ENCODE measurements around the gene CCDC121. TPM values are rescaled to one million over a fixed set of nuclear protein-coding genes. Genes with fewer than 3 reads are reported as not detected.

Gene CCDC121
- total RNA-seq (2022) (3.9 and 4.7 TPM in 2 replicates), Bru-seq, nascent RNA (percentile 66 among the genes with signal in this experiment), BruChase-seq, experiment 1, labeled RNA remaining after a 2-hour chase (percentile 76 among the genes with signal in this experiment), BruChase-seq, experiment 2, labeled RNA remaining after a 6-hour chase (percentile 49 among the genes with signal in this experiment)
- long read RNA-seq, partial matches to known transcripts = 0 of 8 reads
- long read RNA-seq, other reads (novel, unspliced or antisense) = 0 of 8 reads

- intact Hi-C loops (cut with micrococcal nuclease; ENCODE audit: unreplicated experiment) = loop anchor here (2.0 to 10.0 kb wide), 3 partner anchors 34 to 224 kb away; partner anchors contain the start of genes KRTCAP3, PPM1G, SLC4A1AP and SUPT7L
- Histone ChIP-seq H3K27me3 (replicated peaks; ENCODE audit: control insufficient read depth, insufficient read depth, low read length) (no peaks in the 10 kb centered on the region), H3K9me3 (no peaks in the 10 kb centered on the region), H3K4me3 (ENCODE audit: low read depth, low read length) (peak within 1 kb of the TSS; percentile 71), H3K36me3 (ENCODE audit: control insufficient read depth, insufficient read depth, low read length) (no peaks in the 10 kb centered on the region), H3K4me1 (peaks cover 10% of the 10 kb centered on the region; the same call in 1 of the 2 replicates)
- Mint-ChIP-seq H3K27me3 (ENCODE audit: insufficient read depth, unreplicated experiment) (no peaks in the 10 kb centered on the region), H3K9me3 (ENCODE audit: unreplicated experiment) (no peaks in the 10 kb centered on the region), H3K4me3 (ENCODE audit: unreplicated experiment) (no peak within 1 kb of the TSS), H3K4me1 (ENCODE audit: low read depth, unreplicated experiment) (peaks cover 14% of the 10 kb centered on the region), H3K27ac (ENCODE audit: unreplicated experiment) (no peak within 1 kb of the TSS), H3K36me3 (ENCODE audit: insufficient read depth, unreplicated experiment) (peaks cover 18% of the 10 kb centered on the region)
- TF ChIP-seq CTCF (IDR thresholded peaks at IDR 0.05; ENCODE audit: insufficient read depth in 1 of 2, low read depth in 1 of 2, low read length in 1 of 2, severe bottlenecking in 1 of 2, unreplicated experiment in 1 of 2) = no peak
- POLR2A ChIA-PET = interaction anchor here (0.6 to 1.0 kb wide), 3 partner anchors 45 to 124 kb away, joined by 3 to 4 read pairs (median 3); no protein-coding TSS in a partner anchor
- CTCF ChIA-PET = interaction anchor here (0.5 to 1.3 kb wide), 6 partner anchors 12 to 558 kb away, joined by 3 to 5 read pairs (median 4); no protein-coding TSS in a partner anchor
- BruUV-seq (replicated peaks) = TSS peak; percentile 49
- DNase-seq = peak; percentile 85 to 88
Observed at GRCh38 chr2:27628767-27629709, at the start of gene CCDC121, which contains the start of gene GPN1. Gene CCDC121 (minus strand): TSS chr2:27629012. CDS start chr2:27627799, 1,213 bp downstream. Gene GPN1 (plus strand): TSS chr2:27629050. CDS start chr2:27629059, 9 bp downstream.

GRCh38 chr2:27672723-27673486 lies 44.1 kb upstream of the CCDC121 start:
- H3K27me3 Mint-ChIP-seq (ENCODE audit: insufficient read depth, unreplicated experiment) = no peaks in the 10 kb centered on the region
- no peak for DNase-seq
- Histone ChIP-seq H3K9me3 (no peaks in the 10 kb centered on the region), H3K36me3 (ENCODE audit: control insufficient read depth, insufficient read depth, low read length) (no peaks in the 10 kb centered on the region), H3K27me3 (replicated peaks; ENCODE audit: control insufficient read depth, insufficient read depth, low read length) (no peaks in the 10 kb centered on the region), H3K4me3 (ENCODE audit: low read depth, low read length) (no peak overlapping the region), H3K4me1 (no peaks in the 10 kb centered on the region)
- no TSS peak for BruUV-seq (replicated peaks)
- intact Hi-C loops (cut with micrococcal nuclease; ENCODE audit: unreplicated experiment) = no loop called here
- no peak for TF ChIP-seq CTCF (IDR thresholded peaks at IDR 0.05; ENCODE audit: insufficient read depth in 1 of 2, low read depth in 1 of 2, low read length in 1 of 2, severe bottlenecking in 1 of 2, unreplicated experiment in 1 of 2)
- no peaks in the 10 kb centered on the region for H3K4me1 Mint-ChIP-seq (ENCODE audit: low read depth, unreplicated experiment)
- peaks cover 72% of the 10 kb centered on the region for H3K36me3 Mint-ChIP-seq (ENCODE audit: insufficient read depth, unreplicated experiment)
- H3K4me3 Mint-ChIP-seq (ENCODE audit: unreplicated experiment) = no peak overlapping the region
- CTCF ChIA-PET = interaction anchor here (0.9 kb wide), 1 partner anchor 9 kb away, joined by 3 read pairs; no protein-coding TSS in a partner anchor
- POLR2A ChIA-PET = no interaction called here
- no peak overlapping the region for H3K27ac Mint-ChIP-seq (ENCODE audit: unreplicated experiment)
- no peaks in the 10 kb centered on the region for H3K9me3 Mint-ChIP-seq (ENCODE audit: unreplicated experiment)

All from Caco-2 (cell line).